Astrocyte of the cerebellum (primary cell): ENCODE data around the gene C1R.

Experiments
- DNase-seq: peaks from one replicate; pipeline ENCODE4 v3.0.0-alpha.2; 2011; ENCODE audit warnings: low read depth
- H3K4me3 ChIP-seq: 2 replicates; pipeline ENCODE4 v1.5.1; 2011; ENCODE audit warnings: mild to moderate bottlenecking, low read depth, low read length, moderate library complexity
- in situ Hi-C: cut with HindIII; loops from 2 replicates; pipeline ENCODE4 v1.10.0; 2017; ENCODE audit warnings: low sequenced_read_pairs
- TF ChIP-seq, protein P1 (sequence below): IDR thresholded peaks from 2 replicates; pipeline ENCODE4 v1.5.1; 2012; ENCODE audit warnings: low read length, low read depth, moderate library complexity, mild to moderate bottlenecking; ENCODE audit errors: missing control alignments

Gene C1R

DNA sequence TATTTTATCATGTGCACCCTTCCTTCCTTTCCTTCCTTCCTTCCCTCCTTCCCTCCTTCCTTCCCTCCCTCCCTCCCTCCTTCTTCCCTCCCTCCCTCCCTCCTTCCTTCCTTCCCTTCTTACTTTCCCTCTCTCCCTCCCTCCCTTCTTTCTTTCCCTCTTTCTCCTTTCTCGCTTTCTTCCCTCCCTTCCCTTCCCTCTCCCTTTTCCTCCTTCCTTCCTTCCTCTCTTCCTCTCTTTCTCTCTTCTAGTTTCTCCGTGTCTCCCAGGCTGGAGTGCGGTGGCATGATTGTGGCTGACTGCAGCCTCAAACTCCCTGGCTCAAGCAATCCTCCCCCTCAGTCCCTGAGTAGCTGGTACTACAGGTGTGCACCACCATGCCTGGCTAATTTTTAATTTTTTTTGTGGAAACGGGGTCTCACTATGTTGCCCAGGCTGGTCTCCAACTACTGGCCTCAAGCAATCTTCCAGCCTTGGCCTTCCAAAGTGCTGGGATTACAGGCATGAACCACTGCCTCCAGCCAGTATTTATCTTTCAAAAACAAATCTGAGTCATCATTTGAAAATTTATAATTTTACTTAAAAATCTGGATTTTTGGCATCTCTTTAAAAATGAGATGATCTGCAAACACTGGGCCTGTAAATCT, 8.9 kb upstream of the C1R start:
- H3K4me3 ChIP-seq: no peak overlapping the region
- TF ChIP-seq, protein P1, sequence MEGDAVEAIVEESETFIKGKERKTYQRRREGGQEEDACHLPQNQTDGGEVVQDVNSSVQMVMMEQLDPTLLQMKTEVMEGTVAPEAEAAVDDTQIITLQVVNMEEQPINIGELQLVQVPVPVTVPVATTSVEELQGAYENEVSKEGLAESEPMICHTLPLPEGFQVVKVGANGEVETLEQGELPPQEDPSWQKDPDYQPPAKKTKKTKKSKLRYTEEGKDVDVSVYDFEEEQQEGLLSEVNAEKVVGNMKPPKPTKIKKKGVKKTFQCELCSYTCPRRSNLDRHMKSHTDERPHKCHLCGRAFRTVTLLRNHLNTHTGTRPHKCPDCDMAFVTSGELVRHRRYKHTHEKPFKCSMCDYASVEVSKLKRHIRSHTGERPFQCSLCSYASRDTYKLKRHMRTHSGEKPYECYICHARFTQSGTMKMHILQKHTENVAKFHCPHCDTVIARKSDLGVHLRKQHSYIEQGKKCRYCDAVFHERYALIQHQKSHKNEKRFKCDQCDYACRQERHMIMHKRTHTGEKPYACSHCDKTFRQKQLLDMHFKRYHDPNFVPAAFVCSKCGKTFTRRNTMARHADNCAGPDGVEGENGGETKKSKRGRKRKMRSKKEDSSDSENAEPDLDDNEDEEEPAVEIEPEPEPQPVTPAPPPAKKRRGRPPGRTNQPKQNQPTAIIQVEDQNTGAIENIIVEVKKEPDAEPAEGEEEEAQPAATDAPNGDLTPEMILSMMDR: no peak
- in situ Hi-C loops: no loop called here
- no peak for DNase-seq

DNA sequence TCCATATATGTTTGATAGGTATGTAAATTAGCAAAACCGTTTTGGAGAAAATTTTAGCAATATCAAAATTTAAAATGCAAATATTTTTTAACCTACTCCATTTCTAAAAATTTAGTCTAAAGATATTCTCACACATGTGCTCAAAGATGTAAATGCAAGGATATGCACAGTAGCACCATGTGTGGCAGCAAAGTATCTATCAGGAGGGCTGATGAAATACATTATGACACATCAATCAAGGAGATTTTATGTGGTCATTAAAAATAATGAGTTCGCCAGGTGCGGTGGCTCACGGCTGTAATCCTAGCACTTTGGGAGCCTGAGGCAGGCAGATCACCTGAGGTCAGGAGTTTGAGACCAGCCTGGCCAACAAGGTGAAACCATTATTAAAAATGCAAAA, 8.0 kb upstream of the C1R start:
- in situ Hi-C loops: no loop called here
- no peak for DNase-seq
- no peak overlapping the region for H3K4me3 ChIP-seq
- TF ChIP-seq, protein P1: no peak

DNA sequence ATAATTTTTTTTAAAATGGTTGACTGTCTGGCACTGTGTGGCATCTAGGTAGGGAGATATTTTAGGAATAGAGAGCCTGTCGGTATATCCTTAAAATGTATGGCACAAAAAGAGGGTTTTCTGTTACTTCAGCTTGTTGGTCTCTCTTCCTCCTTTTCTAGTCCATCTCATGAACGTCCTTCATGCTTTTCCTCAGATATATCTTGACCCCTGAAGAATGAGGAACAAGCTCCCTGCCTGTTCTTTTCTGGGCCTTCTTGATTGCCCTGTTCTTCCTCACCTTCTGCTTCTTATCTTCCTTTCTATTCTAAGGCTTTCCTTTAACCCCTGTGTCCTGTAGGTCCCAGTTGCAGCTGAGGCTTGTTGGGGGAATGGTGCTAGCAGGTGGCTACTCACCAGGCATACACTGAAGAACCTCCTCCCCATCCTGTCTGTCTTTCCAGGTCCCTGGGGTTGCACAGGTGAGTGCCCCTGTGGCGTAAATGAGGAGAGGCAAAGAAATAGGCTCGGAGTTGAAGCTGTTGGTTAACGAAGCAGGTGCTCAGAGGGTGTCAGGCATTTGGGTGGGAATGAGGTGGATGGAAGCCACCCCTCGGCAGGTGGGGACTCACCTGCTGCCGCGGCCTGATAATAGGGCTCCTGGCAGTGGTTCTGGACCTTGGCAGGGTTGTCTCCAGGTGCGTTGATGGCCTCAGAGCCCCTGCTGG, 7.2 kb upstream of the C1R start:
- H3K4me3 ChIP-seq: no peak overlapping the region
- in situ Hi-C loops: no loop called here
- DNase-seq: no peak

DNA sequence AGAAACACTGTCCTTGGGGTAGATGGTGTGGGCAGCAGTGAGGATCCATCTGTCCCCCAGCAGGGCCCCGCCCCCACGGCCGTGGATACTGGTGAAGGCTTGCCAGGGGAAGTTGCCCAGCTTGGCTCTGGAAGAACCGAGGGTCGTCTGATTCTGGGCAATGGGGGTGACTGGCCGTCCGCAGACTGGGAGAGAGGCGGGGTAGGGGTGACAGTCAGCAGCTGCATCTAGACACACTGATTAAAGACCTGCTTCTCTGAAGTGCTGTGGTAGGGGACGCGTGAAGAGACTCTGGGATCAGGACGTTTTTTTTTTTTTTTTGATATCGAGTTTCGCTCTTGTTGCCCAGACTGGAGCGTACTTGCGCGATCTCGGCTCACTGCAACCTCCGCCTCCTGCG, 4.7 kb upstream of the C1R start:
- in situ Hi-C loops: no loop called here
- no peak for DNase-seq
- TF ChIP-seq, protein P1: no peak
- no peak overlapping the region for H3K4me3 ChIP-seq

More for the DNA sequence above, 7.2 kb upstream of the C1R start:
- TF ChIP-seq, protein P1: no peak

DNA sequence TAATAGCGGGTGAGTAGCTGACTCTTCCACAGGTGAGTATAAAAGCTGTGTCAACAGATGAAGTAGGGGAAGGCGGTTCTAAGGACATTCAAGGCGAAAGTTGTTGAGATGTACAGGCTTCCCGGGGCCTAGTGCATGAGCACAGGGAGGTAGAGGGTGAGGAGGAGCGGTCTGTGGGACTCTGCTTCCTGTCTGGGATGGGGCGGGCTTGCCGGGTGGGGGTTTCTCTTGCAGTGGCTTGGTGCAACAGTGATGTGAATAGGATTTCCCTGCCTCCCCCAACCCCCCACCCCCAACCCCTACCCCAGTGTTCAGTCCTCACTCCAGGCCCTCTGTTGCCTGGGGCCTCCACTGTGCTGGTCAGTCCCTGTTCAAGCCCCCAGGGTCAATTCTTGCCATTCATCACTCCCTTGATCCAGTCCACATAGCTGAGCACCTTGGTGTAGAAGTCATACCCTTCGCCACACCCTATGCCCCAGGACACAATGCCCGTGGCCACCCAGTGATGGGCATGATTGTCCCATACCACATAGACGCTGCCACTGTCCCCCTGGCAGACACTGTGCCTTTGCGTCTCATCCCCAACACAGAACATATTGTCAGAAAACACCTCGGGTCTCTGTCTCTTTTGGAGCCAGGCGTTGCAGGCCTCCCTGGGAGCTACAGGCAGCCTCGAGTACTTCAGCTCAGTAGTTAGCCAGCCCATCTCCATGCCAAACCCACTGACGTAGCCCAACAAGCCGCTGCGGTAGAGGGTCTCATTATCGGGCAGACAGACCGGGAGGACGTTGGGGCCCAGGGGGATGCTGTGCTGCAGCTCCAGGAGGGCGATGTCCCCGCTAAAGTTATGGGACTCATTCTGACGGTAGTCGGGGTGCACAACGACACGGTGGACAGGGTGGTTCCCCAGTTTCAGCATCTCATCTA, 4.0 kb upstream of the C1R start:
- TF ChIP-seq, protein P1: no peak
- in situ Hi-C loops: no loop called here
- no peak overlapping the region for H3K4me3 ChIP-seq
- DNase-seq: no peak

DNA sequence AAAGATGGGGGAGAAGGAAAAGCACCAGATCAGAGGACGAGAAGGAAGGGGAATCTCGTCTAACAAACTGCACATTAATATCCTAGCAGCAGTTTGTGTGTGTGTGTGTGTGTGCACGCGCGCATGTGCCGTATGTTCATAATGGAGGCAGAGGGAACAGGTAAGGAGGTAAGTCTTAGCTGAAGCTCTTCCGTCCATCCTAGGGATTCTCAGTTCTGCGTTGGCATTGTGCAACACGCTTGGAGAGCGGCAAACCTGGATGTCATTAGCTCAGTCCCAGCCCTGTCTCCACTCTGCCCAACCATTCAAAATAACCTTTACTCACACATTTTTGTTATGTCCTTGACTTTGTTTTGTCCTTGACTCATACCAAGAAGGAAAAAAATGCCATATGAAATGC, 1.6 kb upstream of the C1R start:
- TF ChIP-seq, protein P1: no peak
- no peak overlapping the region for H3K4me3 ChIP-seq
- no peak for DNase-seq
- in situ Hi-C loops: no loop called here
